Stimulated activated CD4-positive, alpha-beta T cell treated with anti-CD3 and anti-CD28 coated beads, Interleukin-4, amount 100 ng/mL, for 48 hours (primary cell): ENCODE results near the gene DPH6.

Experiments
- DNase-seq, 2 donors: peaks; one replicate each; pipeline ENCODE4 v3.0.0-alpha.2; 2020; ENCODE audit warnings: low read depth in 2 of 2

The DPH6 gene

GRCh38 chr15:35540885-35541284 is 5.1 kb downstream of the DPH6 start:
- DNase-seq: no peak

GRCh38 chr15:35540021-35540420 is 5.9 kb downstream of the DPH6 start:
- DNase-seq: no peak

- DNase-seq: no peak
These were observed 10.5 kb downstream of the DPH6 start for GRCh38 chr15:35535365-35535916.

GRCh38 chr15:35533130-35534110 is 12.5 kb downstream of the DPH6 start:
- no peak for DNase-seq

GRCh38 chr15:35530698-35531097 is 15.3 kb downstream of the DPH6 start:
- DNase-seq: no peak

- DNase-seq: no peak
These were observed 16.2 kb downstream of the DPH6 start for GRCh38 chr15:35529784-35530183.

GRCh38 chr15:35522061-35522460 is 23.9 kb downstream of the DPH6 start:
- DNase-seq: no peak

- DNase-seq: no peak
These were observed 26.3 kb downstream of the DPH6 start for GRCh38 chr15:35519541-35520149.

GRCh38 chr15:35519052-35519451 is 26.9 kb downstream of the DPH6 start:
- DNase-seq: no peak

- no peak for DNase-seq
These were observed 31.2 kb downstream of the DPH6 start for GRCh38 chr15:35514759-35515158.

GRCh38 chr15:35507932-35508638 is 37.9 kb downstream of the DPH6 start:
- no peak for DNase-seq

- DNase-seq: no peak
These were observed 39.6 kb downstream of the DPH6 start for GRCh38 chr15:35506272-35506870.

GRCh38 chr15:35505809-35506208 is 40.2 kb downstream of the DPH6 start:
- no peak for DNase-seq

- DNase-seq: no peak
These were observed 40.8 kb downstream of the DPH6 start for GRCh38 chr15:35505141-35505540.

GRCh38 chr15:35499723-35500122 is 46.2 kb downstream of the DPH6 start:
- DNase-seq: no peak

- DNase-seq: no peak
These were observed 49.4 kb downstream of the DPH6 start for GRCh38 chr15:35496585-35496984.

GRCh38 chr15:35495080-35495479 is 50.9 kb downstream of the DPH6 start:
- DNase-seq: no peak

- no peak for DNase-seq
These were observed 54.0 kb downstream of the DPH6 start for GRCh38 chr15:35491999-35492398.

GRCh38 chr15:35491173-35491572 is 54.8 kb downstream of the DPH6 start:
- DNase-seq: no peak

- DNase-seq: no peak
These were observed 55.5 kb downstream of the DPH6 start for GRCh38 chr15:35490511-35490910.

- DNase-seq: no peak
These were observed 58.5 kb downstream of the DPH6 start for GRCh38 chr15:35487417-35487816.

- DNase-seq: no peak
These were observed 59.7 kb downstream of the DPH6 start for GRCh38 chr15:35486296-35486695.
